UCSD-AML1 (cell line): Measurements from ENCODE around the gene AXIN2.
A peak's percentile ranks its signal among the peaks of the same experiment; 100 is the strongest.

Experiments used
- DNase-seq: peaks from one replicate; lab custom pipeline; 2025; ENCODE audit not compliant: unreplicated experiment; lab: John Stamatoyannopoulos, UW

Gene AXIN2

GRCh38 chr17:65561452-65562205 is at the start of gene AXIN2:
TSS of gene AXIN2 (minus strand) at chr17:65561648. CDS start at chr17:65558620, 3,028 bp downstream.
- peak; percentile 48 for DNase-seq

- DNase-seq = no peak
Measured at GRCh38 chr17:65609749-65610148, 48.3 kb upstream of the AXIN2 start.

DNA sequence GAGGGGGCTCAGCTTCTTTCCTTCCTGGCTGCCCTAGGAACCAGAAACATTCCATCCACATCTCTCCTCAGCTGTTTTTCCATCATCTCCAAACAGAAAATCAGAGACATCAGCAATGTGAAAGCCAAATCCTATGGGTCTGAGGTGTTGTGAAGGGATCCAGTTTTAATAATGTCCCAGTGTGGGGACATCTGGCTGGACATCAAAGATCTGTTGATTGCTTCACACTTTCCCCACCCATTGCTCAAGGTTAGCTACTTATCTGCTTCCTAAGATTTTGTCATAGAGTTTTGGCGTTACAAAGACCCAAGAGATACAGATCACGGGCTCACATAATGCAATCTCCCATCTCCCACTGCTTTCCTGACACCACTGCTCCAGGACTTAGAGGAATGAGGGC is 47.8 kb upstream of the AXIN2 start:
- DNase-seq = no peak

DNA sequence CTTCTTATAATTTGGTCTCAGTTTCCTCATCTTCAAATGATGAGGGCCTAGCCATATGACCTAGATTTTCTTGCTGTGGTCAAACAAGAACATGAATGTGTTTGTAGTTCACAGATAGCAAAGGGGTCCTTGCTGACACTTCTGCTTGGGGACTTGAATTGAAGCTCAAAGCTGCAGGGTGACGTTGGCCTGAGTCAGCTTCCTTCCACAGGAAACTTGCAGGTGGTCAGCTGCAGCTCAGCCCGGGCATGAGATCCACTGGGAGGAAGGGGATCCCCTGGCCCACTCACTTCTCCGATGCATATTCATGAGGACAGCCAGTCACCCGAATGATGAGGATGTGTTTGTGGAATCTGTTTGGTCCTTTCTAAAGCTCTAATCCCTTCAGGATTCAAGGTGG is 42.6 kb upstream of the AXIN2 start:
- DNase-seq = no peak

- DNase-seq = no peak
Measured at GRCh38 chr17:65601881-65602280, 40.4 kb upstream of the AXIN2 start.

GRCh38 chr17:65601145-65601544 is 39.7 kb upstream of the AXIN2 start:
- DNase-seq = no peak

- no peak for DNase-seq
Measured at GRCh38 chr17:65600518-65600917, 39.1 kb upstream of the AXIN2 start.

DNA sequence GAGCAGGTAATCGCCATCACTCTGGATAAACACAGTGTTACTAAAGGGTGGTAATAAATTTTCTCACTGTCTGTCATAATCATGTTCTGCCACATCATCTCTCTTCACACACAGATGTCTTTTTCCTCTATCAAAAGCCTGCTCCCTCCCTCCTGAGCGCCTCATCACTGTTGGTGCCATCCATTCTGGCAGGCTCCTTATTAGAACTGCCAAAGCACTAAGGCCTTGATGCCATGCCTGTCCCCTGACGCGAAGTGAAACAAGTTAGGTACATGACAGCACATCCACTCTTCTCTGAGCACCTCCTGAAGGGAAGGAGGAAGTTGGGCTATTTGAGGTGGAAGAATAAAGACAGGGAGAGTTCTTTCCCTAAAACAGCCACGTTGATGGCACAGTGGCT is 38.2 kb upstream of the AXIN2 start:
- no peak for DNase-seq

GRCh38 chr17:65598746-65599145 is 37.3 kb upstream of the AXIN2 start:
- no peak for DNase-seq

DNA sequence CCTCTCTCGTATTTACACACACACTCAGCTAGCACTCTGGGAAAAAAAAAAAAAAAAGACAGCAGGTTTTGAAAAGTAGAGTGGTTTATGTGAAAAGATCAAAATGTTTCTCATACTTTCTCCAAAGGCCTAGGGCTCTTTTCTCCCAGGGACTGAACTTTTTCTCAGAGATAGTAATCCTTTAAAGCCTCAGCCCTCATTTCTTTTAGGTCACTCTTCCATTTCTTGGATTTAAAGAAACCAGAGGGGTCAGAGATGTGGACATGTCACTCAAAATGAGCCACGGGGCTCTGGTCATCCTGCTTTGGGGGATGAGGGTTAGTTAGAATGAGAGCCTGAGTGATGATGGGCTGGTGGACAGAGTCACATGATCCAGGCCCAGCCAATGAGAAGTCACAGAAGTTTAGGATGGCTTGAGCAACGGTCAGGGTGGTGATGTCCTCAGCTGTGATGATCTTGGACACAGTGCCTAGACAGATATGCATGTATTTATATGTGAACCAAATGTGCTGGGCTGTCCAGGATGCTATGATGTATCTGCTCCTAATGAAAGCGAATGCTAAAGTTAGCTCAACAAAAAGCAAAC is 33.7 kb upstream of the AXIN2 start:
- no peak for DNase-seq

- no peak for DNase-seq
Measured at GRCh38 chr17:65593855-65594845, 32.7 kb upstream of the AXIN2 start.

GRCh38 chr17:65593092-65593854 is 31.8 kb upstream of the AXIN2 start:
- DNase-seq = no peak

DNA sequence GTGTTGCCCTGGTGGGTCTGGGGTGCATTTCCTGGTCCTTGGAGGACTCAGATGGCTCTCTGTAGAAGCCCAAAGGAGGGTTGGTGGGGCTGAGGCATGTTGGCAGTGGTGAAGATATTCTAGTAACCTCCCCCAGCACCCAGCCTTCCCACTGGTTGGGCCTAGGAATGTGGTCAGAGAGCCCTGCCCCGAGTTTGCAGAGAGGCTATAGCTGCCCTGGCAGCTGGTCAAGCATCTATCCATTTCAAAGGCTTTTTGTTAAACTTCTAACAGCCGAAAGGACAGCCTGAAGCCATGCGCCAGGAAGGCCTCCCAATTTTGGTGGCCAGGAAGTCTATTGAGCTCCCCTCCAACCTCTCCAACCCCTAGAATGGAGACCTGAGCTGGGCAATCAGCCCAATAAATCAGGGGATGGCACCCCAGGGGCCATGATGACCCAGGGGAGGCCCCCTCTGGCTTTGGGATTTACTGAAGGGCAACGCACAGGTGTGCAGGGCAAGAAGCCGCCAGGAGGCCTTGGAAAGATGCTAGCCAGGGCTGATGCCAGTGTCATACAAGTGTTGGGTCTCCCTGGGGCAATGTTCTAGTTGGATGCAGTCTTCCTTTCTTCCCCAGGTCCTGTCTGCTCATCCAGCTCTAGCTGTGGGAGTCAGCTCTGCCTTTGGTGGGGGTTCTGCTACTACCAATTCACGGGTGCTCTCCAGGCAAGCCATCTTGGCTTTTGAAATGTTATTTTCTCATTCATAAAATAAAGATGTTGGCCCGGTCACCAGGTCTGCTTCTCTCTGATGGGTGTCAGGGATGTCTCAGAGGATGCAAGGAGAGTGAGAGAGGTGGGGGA is 30.9 kb upstream of the AXIN2 start:
- no peak for DNase-seq

DNA sequence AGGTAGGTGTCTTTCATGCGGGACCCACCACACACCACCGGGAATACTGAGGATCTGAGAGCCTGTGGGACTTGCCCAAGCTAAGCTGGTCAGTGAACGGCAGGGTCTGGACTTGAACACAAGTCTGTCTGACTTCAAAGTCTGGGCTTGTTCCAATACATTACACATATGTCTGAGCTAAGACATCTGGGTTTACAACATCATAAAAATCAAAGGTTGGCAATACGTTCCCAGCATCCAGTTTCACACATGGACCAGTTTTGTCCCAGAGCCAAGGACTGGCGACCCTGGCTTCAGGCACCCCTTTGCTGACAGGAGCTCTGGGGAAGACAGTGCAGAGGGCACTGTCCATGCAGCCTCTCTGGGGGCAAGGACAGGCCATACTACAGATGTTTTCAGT is 27.9 kb upstream of the AXIN2 start:
- no peak for DNase-seq

- no peak for DNase-seq
Measured at GRCh38 chr17:65588181-65588808, 26.8 kb upstream of the AXIN2 start.

DNA sequence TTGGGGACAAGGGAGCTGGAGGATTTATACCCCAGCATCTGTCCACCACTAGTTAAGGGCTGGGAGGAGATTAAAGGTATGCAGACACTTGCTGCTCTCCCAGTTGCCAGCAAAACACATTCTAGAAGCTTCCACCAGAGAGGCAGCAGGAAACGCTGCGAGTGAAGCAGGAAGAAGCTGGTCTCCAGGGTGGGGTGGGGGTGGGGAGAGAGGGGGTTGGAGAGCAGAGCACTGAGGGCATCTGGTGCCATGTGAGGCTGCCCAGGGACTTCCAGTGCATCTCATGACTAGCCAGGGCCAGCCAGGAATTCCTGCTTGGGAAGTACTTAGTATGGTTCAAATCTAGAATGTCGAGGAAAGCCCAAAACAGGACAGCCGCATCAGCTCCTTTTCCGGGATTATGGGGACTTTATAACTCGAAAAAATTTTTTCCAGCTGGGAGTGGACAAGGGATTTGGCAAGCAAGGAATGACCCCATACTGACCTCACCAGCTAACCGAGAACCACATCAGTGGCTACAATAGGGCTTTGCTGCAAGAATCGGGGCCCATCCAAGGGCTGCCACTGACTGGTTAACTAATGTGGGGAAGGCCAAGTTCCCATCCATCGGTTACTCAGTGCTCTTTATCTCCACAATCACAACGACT is 26.2 kb upstream of the AXIN2 start:
- DNase-seq = no peak

DNA sequence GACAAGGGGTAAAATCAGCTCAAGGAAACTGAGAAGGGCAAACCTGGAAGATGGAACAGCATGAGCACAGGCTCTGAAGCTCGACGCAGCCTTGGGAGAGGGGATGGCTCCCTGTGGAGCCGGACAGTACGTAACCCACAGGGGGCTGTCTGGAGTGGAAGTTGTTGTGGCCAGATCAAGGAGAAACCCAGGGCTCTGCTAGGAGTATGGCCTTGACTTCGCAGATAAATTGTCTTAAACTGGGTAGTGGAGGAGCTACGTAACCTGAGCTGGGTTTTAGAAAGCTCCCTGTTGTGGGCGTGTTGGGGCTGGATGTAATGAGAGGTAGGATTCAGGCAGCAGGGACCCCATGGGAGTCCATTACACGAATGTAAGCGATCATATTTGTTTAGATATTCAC is 25.5 kb upstream of the AXIN2 start:
- no peak for DNase-seq

GRCh38 chr17:65584604-65585521 is 23.4 kb upstream of the AXIN2 start:
- DNase-seq = no peak
